ENCODE measurements around the gene C12orf42. TPM values are rescaled to one million over a fixed set of nuclear protein-coding genes. Genes with fewer than 3 reads are reported as not detected.

C12orf42 gene
- total RNA-seq, 2 donors from 2014 or later, result 6.6 TPM; not detected in 1

- no peak for DNase-seq (ENCODE audit: low spot score)
Measured at GRCh38 chr12:103422746-103423515, 72.8 kb downstream of the C12orf42 start.

GRCh38 chr12:103422328-103422727, 73.4 kb downstream of the C12orf42 start:
- no peaks in the 10 kb centered on the region for H3K27me3 ChIP-seq (replicated peaks; ENCODE audit: insufficient read depth)
- 84% methylated on average over 4 of the region's 4 CpGs for WGBS
- H3K27ac ChIP-seq, result no peak overlapping the region
- H3K4me3 ChIP-seq, result no peak overlapping the region
- no peak for DNase-seq (ENCODE audit: low spot score)
- H3K4me1 ChIP-seq (replicated peaks), result no peaks in the 10 kb centered on the region
- no peaks in the 10 kb centered on the region for H3K36me3 ChIP-seq
- no peaks in the 10 kb centered on the region for H3K9me3 ChIP-seq
- no peak for TF ChIP-seq POLR2AphosphoS5 (IDR thresholded peaks at IDR 0.05)
- TF ChIP-seq POLR2A (IDR thresholded peaks at IDR 0.05), result no peak
- no peak for TF ChIP-seq CTCF (IDR thresholded peaks at IDR 0.05)
- intact Hi-C loops (cut with DNase I), result no loop called here

More at GRCh38 chr12:103422746-103423515, 72.8 kb downstream of the C12orf42 start:
- H3K4me1 ChIP-seq (replicated peaks), result no peaks in the 10 kb centered on the region
- TF ChIP-seq POLR2A (IDR thresholded peaks at IDR 0.05) (no peak), CTCF (IDR thresholded peaks at IDR 0.05) (no peak), POLR2AphosphoS5 (IDR thresholded peaks at IDR 0.05) (no peak)
- H3K9me3 ChIP-seq, result no peaks in the 10 kb centered on the region
- no peaks in the 10 kb centered on the region for H3K27me3 ChIP-seq (replicated peaks; ENCODE audit: insufficient read depth)
- no peak overlapping the region for H3K4me3 ChIP-seq
- intact Hi-C loops (cut with DNase I), result no loop called here
- 29% methylated on average over 4 of the region's 4 CpGs for WGBS
- H3K27ac ChIP-seq, result no peak overlapping the region
- no peaks in the 10 kb centered on the region for H3K36me3 ChIP-seq

GRCh38 chr12:103421402-103421801, 74.4 kb downstream of the C12orf42 start:
- H3K27ac ChIP-seq, result no peak overlapping the region
- 93% methylated on average over 1 of the region's 1 CpG for WGBS
- DNase-seq (ENCODE audit: low spot score), result no peak
- no peaks in the 10 kb centered on the region for H3K9me3 ChIP-seq
- no peak overlapping the region for H3K4me3 ChIP-seq
- no peaks in the 10 kb centered on the region for H3K4me1 ChIP-seq (replicated peaks)
- no peak for TF ChIP-seq POLR2A (IDR thresholded peaks at IDR 0.05)
- TF ChIP-seq CTCF (IDR thresholded peaks at IDR 0.05), result no peak
- H3K27me3 ChIP-seq (replicated peaks; ENCODE audit: insufficient read depth), result no peaks in the 10 kb centered on the region
- intact Hi-C loops (cut with DNase I), result no loop called here
- H3K36me3 ChIP-seq, result no peaks in the 10 kb centered on the region

- 37% methylated on average over 2 of the region's 2 CpGs for WGBS
- Histone ChIP-seq H3K27me3 (replicated peaks; ENCODE audit: insufficient read depth) (no peaks in the 10 kb centered on the region), H3K4me1 (replicated peaks) (no peaks in the 10 kb centered on the region), H3K36me3 (no peaks in the 10 kb centered on the region), H3K27ac (no peak overlapping the region), H3K9me3 (no peaks in the 10 kb centered on the region), H3K4me3 (no peak overlapping the region)
- intact Hi-C loops (cut with DNase I), result no loop called here
- DNase-seq (ENCODE audit: low spot score), result no peak
- no peak for TF ChIP-seq POLR2AphosphoS5 (IDR thresholded peaks at IDR 0.05)
Measured at GRCh38 chr12:103415681-103416080, 80.1 kb downstream of the C12orf42 start.

GRCh38 chr12:103401421-103401820, 94.3 kb downstream of the C12orf42 start:
- WGBS, result 63% methylated on average over 3 of the region's 3 CpGs
- Histone ChIP-seq H3K27ac (no peak overlapping the region), H3K4me1 (replicated peaks) (no peaks in the 10 kb centered on the region), H3K4me3 (no peak overlapping the region), H3K9me3 (no peaks in the 10 kb centered on the region), H3K36me3 (no peaks in the 10 kb centered on the region), H3K27me3 (replicated peaks; ENCODE audit: insufficient read depth) (no peaks in the 10 kb centered on the region)
- no peak for TF ChIP-seq CTCF (IDR thresholded peaks at IDR 0.05)
- no peak for TF ChIP-seq POLR2AphosphoS5 (IDR thresholded peaks at IDR 0.05)
- TF ChIP-seq POLR2A (IDR thresholded peaks at IDR 0.05), result no peak
- no peak for DNase-seq (ENCODE audit: low spot score)
- intact Hi-C loops (cut with DNase I), result no loop called here

Measured in prostate gland (tissue), 2 donors.